CD8-positive, alpha-beta memory T cell (primary cell): ENCODE results near the gene KCNH4. TPM values are rescaled to one million over a fixed set of nuclear protein-coding genes. Genes with fewer than 3 reads are reported as not detected.
A peak's percentile ranks its signal among the peaks of the same experiment; 100 is the strongest.

Source experiments
- CTCF ChIA-PET: fragments of 350-600 bp; sonication (Branson Sonifier 250); formaldehyde crosslinking; loops from one replicate; lab custom pipeline; 2021; ENCODE audit warnings: antibody characterized with exemption; lab: Charles Lee
- POLR2A ChIA-PET: fragments of 350-600 bp; sonication (Branson Sonifier 250); formaldehyde crosslinking; loops from one replicate; lab custom pipeline; 2021; ENCODE audit warnings: antibody characterized with exemption; lab: Charles Lee
- DNase-seq, 5 donors: peaks; one replicate each; pipeline versions ENCODE4 v3.0.0 to v3.0.0-alpha.2; 2020 to 2022; ENCODE audit warnings: mixed read lengths in 1 of 5
- H3K27ac ChIP-seq: one replicate; pipeline ENCODE4 v1.7.0; 2013; ENCODE audit warnings: low read depth, mild to moderate bottlenecking, low read length, moderate library complexity
- H3K27me3 ChIP-seq: 2 replicates; pipeline ENCODE4 v1.7.0; 2013; ENCODE audit warnings: low read length, mild to moderate bottlenecking; ENCODE audit not compliant: insufficient read depth, poor library complexity, severe bottlenecking
- H3K36me3 ChIP-seq: 2 replicates; pipeline ENCODE4 v1.7.0; 2013; ENCODE audit warnings: mild to moderate bottlenecking, low read length, moderate library complexity; ENCODE audit not compliant: insufficient read depth
- H3K4me1 ChIP-seq: 2 replicates; pipeline ENCODE4 v1.7.0; 2013; ENCODE audit warnings: mild to moderate bottlenecking, low read length, moderate library complexity; ENCODE audit not compliant: insufficient read depth
- H3K4me3 ChIP-seq: 2 replicates; pipeline ENCODE4 v1.7.0; 2013; ENCODE audit warnings: mild to moderate bottlenecking, low read length
- H3K9me3 ChIP-seq: 2 replicates; pipeline ENCODE4 v1.7.0; 2013; ENCODE audit warnings: mild to moderate bottlenecking, low read length
- H3K27ac Mint-ChIP-seq, 8 donors: one replicate each; pipeline ENCODE4 v1.8.0; 2020 to 2021; ENCODE audit warnings: mixed read lengths in 8 of 8, mild to moderate bottlenecking in 6 of 8, inconsistent platforms in 3 of 8, moderate library complexity in 3 of 8
- H3K27me3 Mint-ChIP-seq, 2 donors: one replicate each; pipeline ENCODE4 v1.8.0; 2020 to 2021; ENCODE audit warnings: mixed read lengths in 2 of 2, mild to moderate bottlenecking in 1 of 2, moderate library complexity in 1 of 2
- H3K36me3 Mint-ChIP-seq, 3 donors: one replicate each; pipeline ENCODE4 v1.8.0; 2020 to 2021; ENCODE audit warnings: mixed read lengths in 3 of 3, inconsistent platforms in 1 of 3, mild to moderate bottlenecking in 1 of 3
- H3K4me1 Mint-ChIP-seq, 3 donors: one replicate each; pipeline ENCODE4 v1.8.0; 2020 to 2021; ENCODE audit warnings: mixed read lengths in 3 of 3, inconsistent platforms in 1 of 3, mild to moderate bottlenecking in 1 of 3
- H3K4me3 Mint-ChIP-seq, 7 donors: one replicate each; pipeline ENCODE4 v1.8.0; 2020 to 2021; ENCODE audit warnings: mixed read lengths in 7 of 7, mild to moderate bottlenecking in 6 of 7, moderate library complexity in 4 of 7, inconsistent platforms in 2 of 7
- H3K9me3 Mint-ChIP-seq, 5 donors: one replicate each; pipeline ENCODE4 v1.8.0; 2020 to 2022; ENCODE audit warnings: mixed read lengths in 5 of 5, mild to moderate bottlenecking in 3 of 5, moderate library complexity in 2 of 5, inconsistent platforms in 1 of 5
- polyA plus RNA-seq: library from polyadenylated mRNA; unstranded; fragments of 300-500 nt; fragmentation: Illumina TruSeq; gene quantifications from one replicate; pipeline ENCODE4 v1.2.3, GENCODE V29; 2021
- total RNA-seq, 2 experiments: library from RNA; stranded (reverse); gene quantifications; one replicate each; pipeline ENCODE4 v1.2.3, GENCODE V29; 2021

KCNH4 gene
- total and polyA plus RNA-seq, 3 experiments from 2014 or later = 1.5 to 1.7 TPM; not detected in 1

- Histone ChIP-seq H3K27ac (peak overlapping the region; percentile 55), H3K9me3 (no peaks in the 10 kb centered on the region), H3K4me3 (peak overlapping the region; percentile 87), H3K27me3 (no peaks in the 10 kb centered on the region), H3K36me3 (no peaks in the 10 kb centered on the region), H3K4me1 (peaks cover 21% of the 10 kb centered on the region)
- Mint-ChIP-seq H3K4me1 (peaks cover 11 to 30% (median 21%) of the 10 kb centered on the region in 3 donors), H3K4me3 (peak overlapping the region; percentile 86 to 97 (median 95)), H3K9me3 (no peaks in the 10 kb centered on the region), H3K27me3 (no peaks in the 10 kb centered on the region), H3K36me3 (peaks cover 0 to 18% (median 0%) of the 10 kb centered on the region in 3 donors), H3K27ac (peak overlapping the region; percentile 38 to 94 (median 88))
- ChIA-PET POLR2A (interaction anchor here (0.6 to 1.8 kb wide), 5 partner anchors 10 to 204 kb away, joined by 3 to 7 read pairs (median 3); partner anchors contain the start of gene STAT5A), CTCF (interaction anchor here (1.3 to 2.4 kb wide), 3 partner anchors 9 to 29 kb away, joined by 6 to 9 read pairs (median 9); partner anchors contain the start of genes HCRT and KCNH4)
- no peak for DNase-seq
Measured at GRCh38 chr17:42193216-42193968, 12.4 kb upstream of the KCNH4 start.

GRCh38 chr17:42192189-42193126 lies 11.5 kb upstream of the KCNH4 start:
- Mint-ChIP-seq H3K9me3 (no peaks in the 10 kb centered on the region), H3K4me1 (peaks cover 11 to 30% (median 21%) of the 10 kb centered on the region in 3 donors), H3K36me3 (peaks cover 0 to 17% (median 0%) of the 10 kb centered on the region in 3 donors), H3K27ac (peak overlapping the region in 3 of 8 donors; percentile 33 to 47 (median 38)), H3K27me3 (no peaks in the 10 kb centered on the region), H3K4me3 (peak overlapping the region; percentile 23 to 97 (median 91))
- no peaks in the 10 kb centered on the region for H3K27me3 ChIP-seq
- DNase-seq = no peak
- POLR2A ChIA-PET = no interaction called here
- H3K9me3 ChIP-seq = no peaks in the 10 kb centered on the region
- no peak overlapping the region for H3K4me3 ChIP-seq
- no peaks in the 10 kb centered on the region for H3K36me3 ChIP-seq
- H3K27ac ChIP-seq = no peak overlapping the region
- CTCF ChIA-PET = interaction anchor here (0.6 kb wide), 1 partner anchor 311 kb away, joined by 3 read pairs; no protein-coding TSS in a partner anchor
- peaks cover 21% of the 10 kb centered on the region for H3K4me1 ChIP-seq

GRCh38 chr17:42191275-42191608 lies 10.3 kb upstream of the KCNH4 start:
- CTCF ChIA-PET = no interaction called here
- no peaks in the 10 kb centered on the region for H3K9me3 ChIP-seq
- H3K4me1 Mint-ChIP-seq = peaks cover 11 to 30% (median 18%) of the 10 kb centered on the region in 3 donors
- no peak for DNase-seq
- no peak overlapping the region for H3K27ac Mint-ChIP-seq
- H3K27me3 Mint-ChIP-seq = no peaks in the 10 kb centered on the region
- H3K4me1 ChIP-seq = peaks cover 21% of the 10 kb centered on the region
- no peak overlapping the region for H3K4me3 ChIP-seq
- no peak overlapping the region for H3K27ac ChIP-seq
- H3K4me3 Mint-ChIP-seq = peak overlapping the region in 1 of 7 donors; percentile 23
- H3K36me3 ChIP-seq = no peaks in the 10 kb centered on the region
- no peaks in the 10 kb centered on the region for H3K9me3 Mint-ChIP-seq
- POLR2A ChIA-PET = no interaction called here
- H3K36me3 Mint-ChIP-seq = peaks cover 0 to 17% (median 0%) of the 10 kb centered on the region in 3 donors
- no peaks in the 10 kb centered on the region for H3K27me3 ChIP-seq

GRCh38 chr17:42190491-42191274 lies 9.7 kb upstream of the KCNH4 start:
- Histone ChIP-seq H3K36me3 (no peaks in the 10 kb centered on the region), H3K4me3 (no peak overlapping the region), H3K4me1 (peaks cover 21% of the 10 kb centered on the region), H3K27me3 (no peaks in the 10 kb centered on the region), H3K9me3 (no peaks in the 10 kb centered on the region), H3K27ac (no peak overlapping the region)
- H3K4me1 Mint-ChIP-seq = peaks cover 11 to 30% (median 17%) of the 10 kb centered on the region in 3 donors
- H3K4me3 Mint-ChIP-seq = peak overlapping the region in 3 of 7 donors; percentile 7 to 83 (median 69)
- no peak for DNase-seq
- no peaks in the 10 kb centered on the region for H3K27me3 Mint-ChIP-seq
- peaks cover 0 to 17% (median 0%) of the 10 kb centered on the region in 3 donors for H3K36me3 Mint-ChIP-seq
- H3K27ac Mint-ChIP-seq = peak overlapping the region in 1 of 8 donors; percentile 85
- ChIA-PET POLR2A (no interaction called here), CTCF (no interaction called here)
- no peaks in the 10 kb centered on the region for H3K9me3 Mint-ChIP-seq

GRCh38 chr17:42189651-42189965 lies 8.7 kb upstream of the KCNH4 start:
- Mint-ChIP-seq H3K4me1 (peaks cover 19 to 33% (median 21%) of the 10 kb centered on the region in 3 donors), H3K9me3 (no peaks in the 10 kb centered on the region), H3K4me3 (no peak overlapping the region), H3K36me3 (peaks cover 0 to 17% (median 0%) of the 10 kb centered on the region in 3 donors), H3K27ac (no peak overlapping the region), H3K27me3 (no peaks in the 10 kb centered on the region)
- H3K4me3 ChIP-seq = no peak overlapping the region
- DNase-seq = no peak
- H3K36me3 ChIP-seq = no peaks in the 10 kb centered on the region
- no peaks in the 10 kb centered on the region for H3K27me3 ChIP-seq
- H3K27ac ChIP-seq = no peak overlapping the region
- peaks cover 25% of the 10 kb centered on the region for H3K4me1 ChIP-seq
- no peaks in the 10 kb centered on the region for H3K9me3 ChIP-seq
- CTCF ChIA-PET = no interaction called here
- POLR2A ChIA-PET = interaction anchor here (0.5 kb wide), 1 partner anchor 170 kb away, joined by 3 read pairs; the partner anchor contains the start of gene NKIRAS2

- Histone ChIP-seq H3K9me3 (no peaks in the 10 kb centered on the region), H3K36me3 (no peaks in the 10 kb centered on the region), H3K4me1 (peaks cover 24% of the 10 kb centered on the region), H3K4me3 (no peak overlapping the region), H3K27ac (no peak overlapping the region), H3K27me3 (no peaks in the 10 kb centered on the region)
- Mint-ChIP-seq H3K4me1 (peaks cover 18 to 31% (median 18%) of the 10 kb centered on the region in 3 donors), H3K36me3 (peaks cover 0 to 14% (median 0%) of the 10 kb centered on the region in 3 donors), H3K9me3 (no peaks in the 10 kb centered on the region), H3K27ac (peak overlapping the region in 2 of 8 donors; percentile 32 to 54), H3K4me3 (peak overlapping the region in 1 of 7 donors; percentile 45), H3K27me3 (no peaks in the 10 kb centered on the region)
- ChIA-PET CTCF (no interaction called here), POLR2A (interaction anchor here (0.5 kb wide), 1 partner anchor 169 kb away, joined by 3 read pairs; the partner anchor contains the start of gene NKIRAS2)
- DNase-seq = no peak
Measured at GRCh38 chr17:42188749-42189650, 8.1 kb upstream of the KCNH4 start.
